AG08395 (cell line): Measurements from ENCODE around the gene FOXP1.

Experiments
- DNase-seq: peaks from one replicate; pipeline ENCODE4 v3.0.0; 2012; ENCODE audit warnings: mixed read lengths, low spot score

FOXP1 gene

DNA sequence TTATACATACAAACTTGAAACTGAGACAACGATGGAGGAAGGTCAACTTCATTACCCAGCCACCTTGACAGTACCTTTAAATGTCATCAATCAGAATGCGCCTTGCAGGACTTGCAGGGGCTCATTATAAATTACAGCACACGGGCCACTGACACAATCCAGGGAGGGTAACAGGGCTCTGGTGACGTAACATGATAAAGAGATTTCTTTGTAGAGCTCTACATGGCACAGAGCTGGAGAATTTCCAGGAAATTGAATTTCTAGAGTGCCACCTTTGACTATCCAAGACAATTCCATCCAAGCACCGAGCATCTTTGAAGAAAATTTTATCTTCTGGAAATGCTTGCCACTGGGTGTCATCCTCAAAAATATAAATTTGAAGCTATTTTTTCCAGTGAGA is 486.0 kb downstream of the FOXP1 start:
- no peak for DNase-seq

DNA sequence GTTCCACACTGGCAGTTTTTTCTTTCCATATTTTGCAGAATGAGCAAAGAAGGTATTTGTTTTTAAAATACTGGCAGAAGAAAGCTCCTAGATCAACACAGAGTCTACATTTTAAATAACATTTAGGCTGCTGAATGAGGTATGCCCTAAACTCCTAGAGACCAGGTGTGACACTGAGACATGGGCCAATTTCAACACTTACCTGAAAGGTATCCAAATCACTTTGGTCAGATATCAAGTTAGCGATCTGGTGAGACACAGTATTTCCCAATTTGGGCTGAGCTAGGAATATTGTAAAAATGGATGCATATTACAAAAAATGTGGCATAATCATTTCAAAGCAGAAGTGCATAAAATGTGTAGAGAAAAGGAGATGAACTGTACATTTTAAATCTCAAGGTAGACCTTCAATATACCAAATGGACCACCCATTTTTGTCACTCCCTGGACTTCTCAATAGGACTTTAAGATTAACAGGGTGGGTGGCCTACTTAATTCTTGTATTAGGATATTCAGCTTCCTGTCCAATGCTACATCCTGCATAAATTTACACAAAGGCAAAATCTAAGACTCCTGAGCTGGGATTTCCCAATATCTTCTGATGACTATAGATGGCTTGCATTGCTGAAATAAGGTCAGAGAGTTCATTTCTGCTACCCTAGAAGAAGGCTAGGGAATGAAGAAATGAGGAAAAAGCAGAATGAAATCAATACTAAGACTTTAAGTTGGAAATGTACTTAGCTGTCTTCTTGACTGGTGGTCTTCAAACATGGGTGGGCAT is 487.8 kb downstream of the FOXP1 start:
- DNase-seq: no peak

- no peak for DNase-seq
Measured at GRCh38 chr3:71094658-71095209, 488.8 kb downstream of the FOXP1 start.

DNA sequence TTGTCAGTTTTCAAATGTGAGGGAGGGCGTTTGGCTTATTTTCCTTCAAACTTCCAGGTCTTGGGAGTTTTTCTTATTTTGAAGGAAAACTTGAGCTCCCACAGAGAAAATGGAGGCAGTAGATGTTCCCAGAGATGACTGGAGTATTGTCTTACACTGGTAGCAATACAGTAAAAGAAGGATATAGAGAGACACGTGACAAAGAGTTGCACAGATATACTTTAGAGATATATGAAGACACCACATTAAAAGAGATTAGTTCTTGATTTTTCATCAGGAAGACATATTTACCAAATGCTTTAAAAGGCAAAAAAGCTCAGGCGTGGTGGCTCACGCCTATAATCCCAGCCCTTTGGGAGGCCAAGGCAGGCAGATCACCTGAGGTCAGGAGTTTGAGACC is 490.9 kb downstream of the FOXP1 start:
- no peak for DNase-seq

GRCh38 chr3:71090207-71090606 is 493.3 kb downstream of the FOXP1 start:
- no peak for DNase-seq

DNA sequence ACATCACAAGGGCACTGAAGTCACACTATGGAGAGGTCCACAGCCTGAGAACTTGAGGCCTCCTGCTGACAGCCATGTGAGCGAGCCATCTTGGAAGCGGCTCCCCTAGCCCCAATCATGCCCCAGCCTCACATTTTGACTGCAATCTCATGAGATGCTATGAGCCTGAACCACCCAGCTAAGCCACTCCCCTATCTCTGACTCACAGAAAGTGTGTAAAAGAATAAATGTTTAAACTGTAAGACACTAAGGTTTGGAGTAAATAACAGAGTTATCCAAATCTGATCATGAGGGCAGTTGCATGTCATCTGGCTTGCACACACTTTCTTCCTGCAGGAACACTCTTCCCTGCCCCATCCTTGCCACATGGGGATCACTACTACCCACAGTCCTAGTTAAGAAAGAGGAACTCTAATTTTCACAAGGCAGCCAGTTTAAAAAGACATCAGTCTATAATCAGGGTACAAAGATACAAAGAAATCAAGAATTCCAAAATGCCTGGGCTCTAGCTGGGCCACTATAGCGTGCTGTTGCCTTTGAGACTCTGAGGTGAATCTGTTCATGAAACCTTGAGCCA is 494.2 kb downstream of the FOXP1 start:
- no peak for DNase-seq

DNA sequence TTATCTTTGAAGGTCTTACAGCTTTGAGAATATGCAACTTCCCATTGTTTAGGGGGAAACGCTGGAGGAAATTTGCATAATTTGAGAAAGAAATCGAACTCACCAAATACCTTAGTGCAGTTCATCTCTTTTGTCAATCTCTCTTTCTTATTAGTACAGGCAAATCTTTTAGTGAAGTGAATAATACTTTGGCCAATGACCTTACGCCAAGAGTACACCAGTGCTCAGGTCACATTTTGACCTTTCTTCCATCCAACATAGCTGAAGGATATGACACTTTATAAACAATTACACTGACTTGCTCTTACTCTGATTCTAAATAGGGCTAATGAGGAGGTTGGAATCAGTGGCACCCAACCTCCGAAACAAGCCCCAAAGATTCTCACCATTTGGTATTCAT is 494.8 kb downstream of the FOXP1 start:
- DNase-seq: no peak

- no peak for DNase-seq
Measured at GRCh38 chr3:71088019-71088708, 495.4 kb downstream of the FOXP1 start.

DNA sequence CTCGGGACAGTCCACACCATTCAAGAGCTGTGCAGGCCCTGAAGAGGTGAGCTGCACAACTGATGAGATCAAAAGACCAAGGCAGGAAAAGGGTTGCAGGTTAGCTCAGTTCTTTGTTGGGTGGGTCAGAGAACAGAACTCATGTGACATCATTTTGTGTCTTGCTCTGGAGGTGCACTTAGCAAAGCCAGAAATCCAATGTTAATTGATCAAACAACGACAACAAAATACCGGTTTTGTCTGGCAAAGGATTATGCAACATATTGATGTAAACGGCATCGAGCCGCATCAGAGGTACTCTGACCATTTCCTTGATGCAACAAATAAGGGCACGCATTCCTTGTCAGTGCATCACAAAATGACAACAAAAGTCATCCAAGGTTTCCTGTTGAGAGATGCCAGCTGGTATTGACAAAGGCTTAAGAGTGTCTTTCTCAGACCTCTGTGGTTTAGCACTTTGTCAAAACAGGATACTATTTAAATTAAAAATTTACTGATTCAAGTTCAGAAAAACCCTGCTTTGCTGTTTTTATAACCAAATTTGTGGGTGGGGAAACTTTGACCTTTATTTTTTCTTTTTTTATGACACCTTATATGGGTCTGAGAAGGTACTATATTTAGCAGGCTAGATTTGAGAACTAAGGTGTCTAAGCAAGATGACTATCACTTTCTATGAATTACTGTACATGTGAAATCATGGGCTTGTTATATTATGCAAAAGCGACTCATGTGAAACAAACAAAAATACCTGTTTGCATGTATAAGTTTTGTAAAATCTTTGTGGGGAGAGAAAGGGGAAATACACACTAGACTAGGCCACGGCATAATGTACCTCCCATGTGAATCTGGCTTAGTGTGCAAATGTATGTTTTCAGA is 496.1 kb downstream of the FOXP1 start:
- DNase-seq: no peak

- no peak for DNase-seq
Measured at GRCh38 chr3:71086777-71087142, 496.8 kb downstream of the FOXP1 start.

DNA sequence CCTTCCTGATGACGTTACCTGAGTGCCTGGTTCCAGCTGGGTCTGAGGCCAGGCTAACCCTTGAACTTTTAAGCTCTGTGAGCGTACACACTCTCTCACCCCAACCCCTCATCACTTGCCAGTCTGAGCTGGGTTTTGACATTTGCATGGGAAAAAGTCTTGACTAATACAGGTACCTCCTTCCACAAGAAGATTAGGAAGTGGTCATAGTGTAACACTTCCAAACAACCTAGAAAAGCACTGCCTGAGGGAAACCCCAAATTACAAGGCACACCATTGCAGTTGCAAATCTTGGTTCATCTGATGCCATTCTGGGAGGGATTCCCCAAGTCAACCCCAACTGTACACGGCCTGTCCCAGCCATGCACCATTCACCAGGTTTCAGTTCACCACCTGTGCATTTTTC is 499.8 kb downstream of the FOXP1 start:
- DNase-seq: no peak

- no peak for DNase-seq
Measured at GRCh38 chr3:71082833-71083232, 500.7 kb downstream of the FOXP1 start.

GRCh38 chr3:71080517-71081083 is 502.9 kb downstream of the FOXP1 start:
- DNase-seq: no peak

GRCh38 chr3:71078723-71079525 is 504.6 kb downstream of the FOXP1 start:
- DNase-seq: no peak

GRCh38 chr3:71078199-71078598 is 505.3 kb downstream of the FOXP1 start:
- no peak for DNase-seq

GRCh38 chr3:71077070-71077469 is 506.5 kb downstream of the FOXP1 start:
- DNase-seq: no peak

DNA sequence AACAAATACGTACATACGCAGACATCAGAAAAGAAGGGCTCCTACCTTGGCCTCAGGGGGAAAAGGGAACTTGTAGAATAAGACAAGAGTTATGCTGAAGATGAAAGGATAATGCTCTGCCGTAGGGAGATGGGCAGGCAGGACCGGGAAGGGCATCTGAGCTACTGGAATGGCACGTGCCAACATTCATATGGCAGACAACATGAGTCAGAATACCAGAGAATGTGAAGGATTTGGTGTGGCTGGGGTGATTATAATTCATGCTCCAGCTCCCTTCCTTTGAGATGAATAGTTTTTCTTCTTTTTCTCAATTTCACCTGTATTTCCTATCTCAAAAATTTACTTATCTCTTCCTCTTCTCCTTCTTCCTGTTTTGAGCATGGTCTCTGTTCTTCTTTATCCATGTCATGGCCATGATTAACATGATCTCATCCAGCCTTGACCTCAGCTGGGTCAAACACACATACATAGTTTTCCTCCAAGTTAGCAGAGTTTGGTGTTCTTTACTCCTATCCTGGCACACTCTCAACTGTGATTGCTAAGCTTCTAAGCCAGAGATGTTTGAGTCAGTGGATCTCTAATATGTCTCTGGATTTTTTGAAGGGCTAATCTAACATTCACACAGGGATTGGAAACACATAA is 507.0 kb downstream of the FOXP1 start:
- DNase-seq: no peak

GRCh38 chr3:71075494-71075893 is 508.0 kb downstream of the FOXP1 start:
- no peak for DNase-seq

DNA sequence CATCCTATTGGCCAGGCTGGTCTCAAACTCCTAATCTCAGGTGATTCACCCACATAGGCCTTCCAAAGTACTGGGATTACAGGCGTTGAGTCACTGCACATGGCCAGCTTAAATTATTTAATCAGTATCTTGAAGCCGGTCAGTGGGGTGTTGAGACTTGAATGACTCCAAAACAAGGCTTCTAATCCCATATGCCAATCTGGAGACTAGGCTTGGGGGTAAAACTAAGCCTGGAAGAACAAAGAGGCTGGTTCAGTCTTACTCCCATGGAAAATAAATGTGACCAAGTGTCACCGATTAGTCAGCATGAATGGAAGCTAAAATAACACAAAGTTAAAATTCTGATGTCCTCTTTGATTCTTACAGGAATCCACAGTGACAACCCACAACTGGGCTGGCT is 509.1 kb downstream of the FOXP1 start:
- DNase-seq: no peak

GRCh38 chr3:71072986-71073385 is 510.5 kb downstream of the FOXP1 start:
- no peak for DNase-seq
